ENCODE measurements around the gene CDH26.

The CDH26 gene

GRCh38 chr20:60049601-60050000 lies 91.4 kb downstream of the CDH26 start:
- no peak for DNase-seq

GRCh38 chr20:60050193-60050947 lies 92.1 kb downstream of the CDH26 start:
- DNase-seq: no peak

- no peak for DNase-seq
These were observed 93.7 kb downstream of the CDH26 start for GRCh38 chr20:60051911-60052310.

- no peak for DNase-seq
These were observed 94.1 kb downstream of the CDH26 start for GRCh38 chr20:60052322-60052721.

DNA sequence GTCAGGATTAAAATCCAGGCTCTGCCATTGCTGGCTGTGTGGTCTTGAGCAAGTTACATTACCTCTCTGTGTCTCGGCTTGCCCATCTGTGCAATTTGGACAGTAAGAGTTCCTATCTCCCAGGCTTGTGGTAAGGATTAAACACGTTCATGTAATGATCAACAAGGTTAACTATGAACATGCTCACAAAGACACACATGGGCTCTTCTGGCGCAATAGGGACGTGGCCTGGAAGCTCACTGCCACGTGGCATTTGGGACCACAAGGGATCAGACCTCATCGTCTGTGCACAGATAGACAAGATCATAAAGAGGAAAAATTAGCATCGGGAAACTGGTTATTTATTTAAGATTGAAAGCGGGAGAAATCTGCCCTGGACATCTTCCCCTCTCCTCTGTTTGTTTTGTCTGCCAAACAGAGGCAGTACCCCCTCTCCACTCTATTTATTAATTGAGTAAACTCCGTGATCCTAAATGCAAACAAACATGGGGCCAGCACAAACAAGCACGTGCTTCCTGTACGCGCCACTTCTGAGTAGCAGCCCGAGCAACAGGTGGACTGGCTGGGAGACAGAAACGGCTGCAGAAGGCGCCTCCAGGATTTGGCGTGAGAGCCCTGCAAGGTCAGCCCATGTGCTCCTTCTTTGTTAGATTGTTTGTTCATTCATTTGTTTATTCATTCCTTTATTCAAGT lies 95.0 kb downstream of the CDH26 start:
- no peak for DNase-seq

DNA sequence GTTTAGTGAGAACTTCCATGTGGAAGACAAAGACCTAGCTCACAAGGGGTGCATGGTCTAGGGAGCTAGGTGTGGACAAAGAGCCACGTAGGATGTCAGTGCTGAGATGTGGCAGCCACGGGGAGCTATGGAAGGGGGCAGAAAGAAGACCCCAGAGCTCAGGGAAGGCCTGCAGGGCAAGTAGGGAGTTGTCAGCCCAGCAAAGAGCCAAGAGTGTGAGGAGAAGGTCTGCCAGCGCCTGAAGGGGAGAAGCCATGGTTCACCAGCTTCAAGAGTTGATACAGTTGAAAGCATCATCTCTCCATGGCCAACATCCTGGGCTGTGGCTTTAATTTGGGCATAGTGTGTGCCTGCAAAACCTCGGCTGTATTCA lies 95.6 kb downstream of the CDH26 start:
- DNase-seq: no peak

DNA sequence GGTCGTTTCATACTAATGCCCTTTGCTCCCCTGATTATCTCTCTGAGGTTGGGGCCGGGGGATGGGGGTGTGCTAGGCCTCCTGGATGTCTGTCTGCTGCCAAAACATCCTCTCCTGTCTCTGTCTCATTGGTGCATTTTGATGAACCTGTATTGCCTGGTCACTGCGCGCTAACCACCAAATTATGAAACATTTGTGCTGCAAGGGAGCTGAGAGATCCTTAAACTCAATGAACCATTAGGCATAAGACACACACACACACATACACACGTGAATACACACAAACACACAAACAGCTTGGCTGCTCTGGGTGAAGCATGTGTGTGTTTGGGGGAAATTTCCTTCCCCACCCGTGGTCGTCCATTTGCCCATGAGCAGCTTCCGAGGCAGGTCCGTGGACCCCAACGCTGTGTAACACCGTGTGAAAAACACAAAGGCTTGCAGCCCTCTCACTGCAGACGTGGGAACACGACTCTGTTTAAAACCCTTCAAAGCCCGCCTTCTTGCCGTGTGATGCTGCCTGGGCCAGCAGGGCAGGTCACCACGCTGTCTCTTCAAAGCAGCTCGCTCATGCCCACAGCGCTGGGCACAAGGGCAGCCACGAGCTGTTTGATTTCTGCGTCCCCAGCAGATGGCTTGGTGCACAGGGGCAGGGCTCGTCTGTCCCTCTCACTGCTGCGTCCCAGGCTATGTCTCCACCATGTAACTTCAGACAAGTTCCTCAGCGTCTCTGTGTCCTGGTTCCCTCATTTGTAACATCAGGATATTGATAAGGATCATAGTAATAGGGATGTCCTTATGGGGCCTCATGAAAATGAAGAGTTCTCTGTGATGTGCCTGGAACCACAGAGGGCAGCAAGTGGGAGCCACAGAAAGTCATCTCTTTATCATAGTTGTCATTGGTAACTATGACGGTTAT lies 96.8 kb downstream of the CDH26 start:
- peak; percentile 49 for DNase-seq

DNA sequence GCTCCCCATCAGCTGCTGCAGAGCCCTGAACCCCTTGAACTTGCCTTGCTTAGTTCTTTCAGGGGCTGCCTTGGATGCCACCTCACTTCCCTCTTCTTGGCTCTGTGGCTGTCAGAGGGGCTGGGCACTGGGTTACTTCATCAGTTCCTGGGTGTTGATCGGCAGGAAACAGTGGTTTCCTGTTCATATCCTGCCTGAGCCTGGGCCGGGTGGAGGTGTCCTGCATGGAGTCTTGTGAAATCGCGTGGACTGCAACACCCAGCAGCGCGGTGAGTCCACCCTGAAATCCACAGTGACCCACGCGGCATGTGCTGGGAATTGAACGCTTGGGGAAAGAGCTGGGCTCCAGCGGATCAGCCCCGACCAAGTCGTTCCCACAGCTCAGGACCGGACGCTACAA lies 97.5 kb downstream of the CDH26 start:
- DNase-seq: peak; percentile 73

DNA sequence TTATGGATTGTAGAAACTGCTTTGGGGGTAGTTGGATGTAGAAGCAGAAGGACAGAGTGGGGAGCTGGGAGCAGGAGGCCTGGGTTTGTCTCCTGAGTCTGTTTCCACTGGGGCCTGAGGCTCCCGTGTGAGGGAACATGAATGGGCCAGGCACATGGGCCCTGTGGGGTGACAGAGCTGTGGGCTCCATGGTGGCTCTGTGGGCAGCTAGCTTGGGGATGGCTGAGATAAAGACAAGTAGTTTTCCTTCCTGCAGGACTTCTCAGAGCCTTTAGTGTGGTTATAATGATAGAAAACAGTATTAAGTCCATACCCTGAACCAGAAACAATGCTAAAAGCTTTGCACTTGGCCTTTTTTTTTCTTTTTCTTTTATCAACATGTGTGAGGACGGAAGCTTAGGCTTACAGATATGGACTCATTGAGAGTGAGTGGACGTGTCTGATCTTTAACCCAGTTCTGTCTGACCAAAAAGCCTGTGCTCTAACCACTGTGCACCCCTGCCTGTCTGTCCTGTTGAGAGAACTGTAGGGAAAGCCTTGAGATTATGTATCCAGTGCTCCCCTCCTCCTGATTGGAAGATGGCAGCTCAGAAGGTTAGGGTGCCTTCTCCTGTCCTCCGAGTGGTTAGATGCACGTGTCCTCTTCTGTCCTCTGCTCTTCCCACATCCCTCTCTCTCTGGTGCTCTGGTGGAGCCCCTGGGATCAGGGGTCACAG lies 98.3 kb downstream of the CDH26 start:
- DNase-seq: peak; percentile 56

DNA sequence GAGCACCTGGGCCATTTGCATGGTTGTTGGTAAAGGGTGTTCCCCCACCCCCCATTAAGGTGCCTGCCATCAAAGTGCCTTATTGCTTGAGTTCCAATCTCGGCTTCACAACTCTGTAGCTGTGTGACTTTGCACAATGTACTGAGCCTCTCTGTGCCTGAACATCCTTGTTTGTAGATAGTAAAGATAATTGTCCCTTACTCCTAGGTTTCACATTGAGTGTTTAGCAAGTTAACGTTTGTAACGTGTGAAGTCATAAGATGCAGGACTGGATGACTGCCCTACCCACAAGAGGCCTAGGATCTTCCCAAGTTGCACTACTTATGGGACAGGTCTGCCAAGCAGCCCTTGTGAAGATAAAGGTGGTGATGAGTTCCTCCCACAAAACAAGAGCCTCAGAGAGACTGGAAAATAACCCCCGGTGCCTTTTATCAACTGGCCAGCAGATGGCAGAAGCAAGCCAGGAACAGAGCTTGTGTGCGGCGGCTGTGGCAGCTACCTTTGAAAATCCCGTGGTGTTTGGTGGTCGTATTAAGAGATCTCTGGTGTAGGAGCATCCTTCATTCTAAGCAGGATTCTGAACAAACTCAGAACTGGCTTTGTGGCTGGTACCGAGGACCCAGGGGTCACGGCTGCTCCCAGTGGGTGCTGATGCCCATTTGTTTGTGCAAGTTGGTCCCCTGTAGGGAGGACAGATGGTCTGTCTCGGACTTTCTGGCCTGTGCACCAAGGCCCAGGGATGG lies 99.1 kb downstream of the CDH26 start:
- DNase-seq: peak; percentile 84

GRCh38 chr20:60057866-60058807 lies 99.9 kb downstream of the CDH26 start:
- peak; percentile 74 for DNase-seq

DNA sequence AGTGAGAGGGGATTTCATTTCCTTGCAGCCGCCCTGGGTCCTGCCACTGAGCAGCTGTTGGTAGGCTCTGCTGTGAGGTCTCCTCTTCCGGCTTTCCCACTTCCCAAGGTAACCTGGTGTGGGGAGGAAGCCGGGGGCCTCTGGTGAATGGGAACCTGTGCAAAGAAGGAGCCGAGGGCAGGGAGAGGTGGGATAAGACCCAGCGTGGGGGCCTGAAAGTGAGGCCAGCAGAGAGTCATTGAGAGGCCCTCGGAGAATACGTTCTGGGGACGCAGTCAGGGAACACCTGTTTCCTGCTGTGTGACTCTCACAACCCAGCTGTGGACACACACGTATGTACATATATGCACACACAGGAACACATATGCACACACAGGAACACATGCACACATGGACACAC lies 100.7 kb downstream of the CDH26 start:
- DNase-seq: no peak

DNA sequence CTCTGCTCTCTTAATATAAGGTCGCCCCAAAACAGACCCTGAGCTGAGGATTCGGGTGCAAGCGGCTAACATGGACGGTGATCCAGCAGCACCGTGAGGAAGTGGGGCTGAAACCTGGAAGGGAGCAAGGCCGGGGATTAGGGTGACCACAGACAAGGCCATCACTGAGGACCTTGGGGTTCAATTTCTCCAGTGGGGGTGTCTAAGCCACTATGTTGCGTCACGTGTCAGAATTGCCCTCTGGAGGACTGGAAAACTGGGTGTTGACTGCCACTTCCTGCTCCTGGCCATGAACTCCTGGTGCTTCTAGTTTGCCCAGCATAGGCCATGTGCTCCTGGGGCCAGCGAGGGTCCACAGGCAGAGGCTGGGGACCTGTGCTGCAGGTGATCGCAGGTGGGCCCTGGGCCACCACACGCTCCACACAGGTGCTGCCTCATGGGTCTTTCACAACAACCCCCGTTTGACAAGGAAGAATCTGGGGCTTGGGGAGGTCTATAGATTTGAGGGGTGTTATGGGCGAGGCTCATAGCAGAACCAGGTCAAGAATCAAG lies 101.9 kb downstream of the CDH26 start:
- no peak for DNase-seq

GRCh38 chr20:60060593-60060992 lies 102.4 kb downstream of the CDH26 start:
- no peak for DNase-seq

DNA sequence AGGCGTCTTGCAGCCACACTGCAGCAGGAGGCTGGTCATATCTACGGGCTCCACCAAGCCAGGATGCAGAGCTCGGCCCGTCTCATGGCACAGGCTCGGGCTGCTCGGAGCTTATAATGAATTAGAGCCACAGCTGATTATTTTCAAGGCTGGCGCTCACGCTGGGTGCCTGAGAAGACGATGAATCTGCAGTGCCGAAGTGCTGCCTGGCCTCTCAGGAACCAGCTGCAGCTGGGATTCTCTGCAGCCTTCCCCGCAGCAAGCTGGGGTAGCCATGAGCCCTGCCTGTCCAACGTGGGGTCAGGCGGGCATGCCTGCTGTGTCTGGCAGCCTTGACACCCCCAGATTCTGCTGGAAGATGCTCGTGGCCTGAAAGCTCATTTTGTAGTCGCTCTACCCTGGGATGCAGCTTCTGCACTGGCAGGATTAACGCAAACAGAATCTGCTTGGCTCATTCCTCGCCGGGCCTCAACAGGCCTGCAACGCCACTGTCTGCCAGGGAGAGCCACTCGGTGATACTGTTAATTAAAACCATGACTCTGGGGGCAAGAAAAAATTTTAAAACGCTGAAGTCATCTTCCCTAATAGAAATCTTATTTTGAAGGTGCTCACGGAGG lies 104.3 kb downstream of the CDH26 start:
- no peak for DNase-seq

DNA sequence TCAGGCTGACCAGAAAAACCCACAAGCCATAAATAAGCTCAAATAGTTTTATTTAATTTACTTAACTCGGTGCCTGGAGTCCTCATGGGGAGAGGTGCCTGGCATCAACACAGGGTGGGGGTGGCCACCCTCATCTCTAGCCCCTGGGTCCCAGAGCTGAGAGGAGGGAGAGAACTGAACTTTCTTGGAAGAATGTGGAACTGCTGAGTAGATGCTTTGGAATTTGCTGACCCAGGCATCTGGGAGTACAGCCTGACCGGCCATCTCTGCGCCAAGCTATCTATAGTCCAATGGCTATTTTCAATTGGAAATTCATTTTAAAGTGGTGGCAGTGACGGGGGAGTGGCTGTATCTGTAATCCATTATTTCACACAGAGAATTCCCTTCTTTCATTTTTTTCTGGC lies 104.8 kb downstream of the CDH26 start:
- DNase-seq: no peak

GRCh38 chr20:60063739-60064380 lies 105.6 kb downstream of the CDH26 start:
- no peak for DNase-seq
